Osteoblast (primary cell): ENCODE results near the gene TEPSIN. TPM values are rescaled to one million over a fixed set of nuclear protein-coding genes. Genes with fewer than 3 reads are reported as not detected.
A peak's percentile ranks its signal among the peaks of the same experiment; 100 is the strongest.
"Not testable (repeated sequence)": the region's sequence is repeated elsewhere in the genome, so short reads cannot be mapped to it uniquely, and the experiment has no call there.

Experiments
- DNase-seq: peaks from one replicate; pipeline ENCODE4 v3.0.0; 2011; ENCODE audit warnings: low spot score, mixed read lengths; ENCODE audit not compliant: insufficient read length; ENCODE audit errors: missing footprints
- H2AFZ ChIP-seq: 2 replicates; pipeline ENCODE4 v1.6.0; 2011; ENCODE audit warnings: mild to moderate bottlenecking, low read length
- H3K27ac ChIP-seq: 2 replicates; pipeline ENCODE4 v1.5.1; 2011; ENCODE audit warnings: mild to moderate bottlenecking, low read depth, low read length, moderate library complexity
- H3K27me3 ChIP-seq: 2 replicates; pipeline ENCODE4 v1.6.0; 2012; ENCODE audit warnings: mild to moderate bottlenecking, control low read depth, inconsistent platforms, low read length, moderate library complexity; ENCODE audit not compliant: insufficient read depth
- H3K36me3 ChIP-seq: 2 replicates; pipeline ENCODE4 v1.5.1; 2011; ENCODE audit warnings: mild to moderate bottlenecking, low read length, control low read depth, moderate library complexity; ENCODE audit not compliant: insufficient read depth
- H3K4me1 ChIP-seq: 2 replicates; pipeline ENCODE4 v1.5.1; 2011; ENCODE audit warnings: mild to moderate bottlenecking, low read length, control low read depth, moderate library complexity; ENCODE audit not compliant: insufficient read depth
- H3K4me2 ChIP-seq: 2 replicates; pipeline ENCODE4 v1.6.0; 2011; ENCODE audit warnings: mild to moderate bottlenecking, low read length; ENCODE audit not compliant: insufficient read depth
- H3K4me3 ChIP-seq: fragments of 200-600 bp; sonication (generic); 3 replicates; pipeline ENCODE4 v1.5.1; 2012; ENCODE audit warnings: mild to moderate bottlenecking, low read length, inconsistent platforms; ENCODE audit not compliant: insufficient read depth
- H3K79me2 ChIP-seq: 2 replicates; pipeline ENCODE4 v1.6.0; 2012; ENCODE audit warnings: mild to moderate bottlenecking, low read length, control low read depth, inconsistent platforms; ENCODE audit not compliant: insufficient read depth
- H3K9me3 ChIP-seq: 2 replicates; pipeline ENCODE4 v1.5.1; 2011; ENCODE audit warnings: low read depth, low read length, control low read depth
- H4K20me1 ChIP-seq: 2 replicates; pipeline ENCODE4 v1.6.0; 2012; ENCODE audit warnings: mild to moderate bottlenecking, low read length, control low read depth; ENCODE audit not compliant: insufficient read depth
- total RNA-seq: library from RNA; depleted of rRNA; stranded (reverse); fragments of >200 nt; gene quantifications from 2 replicates; pipeline ENCODE4 v1.2.3, GENCODE V29; 2012
- TF ChIP-seq, protein P1 (sequence below): IDR thresholded peaks from 2 replicates; pipeline ENCODE4 v1.5.1; 2011; ENCODE audit warnings: mild to moderate bottlenecking, low read depth, low read length, moderate library complexity; ENCODE audit errors: extremely low read depth

The TEPSIN gene
- total RNA-seq, 1 donor: 16.6 TPM

DNA sequence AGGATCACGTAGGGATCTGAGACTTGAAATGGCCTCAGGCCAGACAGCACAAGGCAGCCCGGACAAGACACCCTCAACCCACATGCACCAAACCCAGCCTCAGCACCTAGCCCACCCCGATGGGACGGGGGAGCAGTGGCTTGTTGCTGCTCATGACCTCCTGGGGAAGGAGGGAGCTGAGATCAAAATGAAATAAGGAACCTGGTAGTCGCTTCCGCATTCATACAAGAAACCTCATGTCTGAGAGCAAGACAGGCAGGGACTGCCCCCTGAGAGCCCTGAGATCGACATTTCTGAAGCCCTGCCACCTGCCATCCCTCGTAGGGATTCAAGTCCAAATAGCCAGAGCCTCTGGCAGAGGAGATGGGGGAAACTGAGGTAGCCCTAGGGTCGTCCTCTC, 10.4 kb downstream of the TEPSIN start:
- Histone ChIP-seq H2AFZ (no peak overlapping the region), H3K9me3 (no peaks in the 10 kb centered on the region), H3K79me2 (no peaks in the 10 kb centered on the region), H3K36me3 (peaks cover 14% of the 10 kb centered on the region), H3K4me2 (no peak overlapping the region), H3K27ac (no peak overlapping the region), H3K4me1 (peaks cover 4% of the 10 kb centered on the region), H4K20me1 (peaks cover 3% of the 10 kb centered on the region), H3K4me3 (no peak overlapping the region), H3K27me3 (no peaks in the 10 kb centered on the region)
- no peak for DNase-seq
- TF ChIP-seq, protein P1, sequence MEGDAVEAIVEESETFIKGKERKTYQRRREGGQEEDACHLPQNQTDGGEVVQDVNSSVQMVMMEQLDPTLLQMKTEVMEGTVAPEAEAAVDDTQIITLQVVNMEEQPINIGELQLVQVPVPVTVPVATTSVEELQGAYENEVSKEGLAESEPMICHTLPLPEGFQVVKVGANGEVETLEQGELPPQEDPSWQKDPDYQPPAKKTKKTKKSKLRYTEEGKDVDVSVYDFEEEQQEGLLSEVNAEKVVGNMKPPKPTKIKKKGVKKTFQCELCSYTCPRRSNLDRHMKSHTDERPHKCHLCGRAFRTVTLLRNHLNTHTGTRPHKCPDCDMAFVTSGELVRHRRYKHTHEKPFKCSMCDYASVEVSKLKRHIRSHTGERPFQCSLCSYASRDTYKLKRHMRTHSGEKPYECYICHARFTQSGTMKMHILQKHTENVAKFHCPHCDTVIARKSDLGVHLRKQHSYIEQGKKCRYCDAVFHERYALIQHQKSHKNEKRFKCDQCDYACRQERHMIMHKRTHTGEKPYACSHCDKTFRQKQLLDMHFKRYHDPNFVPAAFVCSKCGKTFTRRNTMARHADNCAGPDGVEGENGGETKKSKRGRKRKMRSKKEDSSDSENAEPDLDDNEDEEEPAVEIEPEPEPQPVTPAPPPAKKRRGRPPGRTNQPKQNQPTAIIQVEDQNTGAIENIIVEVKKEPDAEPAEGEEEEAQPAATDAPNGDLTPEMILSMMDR: no peak

DNA sequence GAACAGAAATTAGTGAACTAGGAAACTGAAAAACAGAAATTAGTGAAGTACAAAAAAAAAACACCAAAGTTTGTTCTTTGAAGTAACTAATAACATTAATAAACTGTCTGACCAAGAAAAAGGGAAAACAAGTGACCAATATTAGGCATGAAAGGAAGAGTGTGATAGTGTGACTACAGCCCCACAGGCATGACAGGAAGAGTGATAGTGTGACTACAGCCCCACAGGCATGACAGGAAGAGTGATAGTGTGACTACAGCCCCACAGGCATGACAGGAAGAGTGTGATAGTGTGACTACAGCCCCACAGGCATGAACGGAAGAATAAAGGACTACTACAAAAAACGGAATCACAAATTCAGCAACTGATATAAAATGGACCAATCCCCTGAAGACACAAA, 11.2 kb downstream of the TEPSIN start:
- H2AFZ ChIP-seq, H3K4me2 ChIP-seq, H3K27me3 ChIP-seq, H3K4me3 ChIP-seq, DNase-seq, H3K27ac ChIP-seq, H4K20me1 ChIP-seq, H3K4me1 ChIP-seq, H3K79me2 ChIP-seq, H3K9me3 ChIP-seq: not testable (repeated sequence)
- peaks cover 14% of the 10 kb centered on the region for H3K36me3 ChIP-seq

DNA sequence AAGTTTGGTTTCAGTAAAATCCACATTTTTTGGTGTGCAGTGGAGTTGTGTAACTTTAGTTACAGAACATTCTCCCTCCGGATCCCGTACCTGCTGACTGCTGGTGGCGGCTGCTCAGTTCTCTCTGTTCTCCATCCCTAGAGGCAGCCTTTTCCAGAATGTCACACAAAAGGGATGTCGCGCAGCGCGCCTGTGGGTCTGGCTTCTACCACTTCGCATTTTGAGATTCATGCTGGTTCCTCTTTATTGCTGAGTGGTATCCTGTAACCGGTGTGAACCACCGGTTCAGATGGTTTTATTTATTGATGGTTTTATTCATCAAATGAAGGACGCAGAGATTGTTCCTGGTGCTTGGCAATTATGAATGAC, 15.1 kb downstream of the TEPSIN start:
- H3K27ac ChIP-seq: no peak overlapping the region
- H3K4me3 ChIP-seq: peak overlapping the region; percentile 74
- peaks cover 3% of the 10 kb centered on the region for H4K20me1 ChIP-seq
- no peaks in the 10 kb centered on the region for H3K9me3 ChIP-seq
- peak overlapping the region; percentile 90 for H3K4me2 ChIP-seq
- TF ChIP-seq, protein P1: no peak
- H3K36me3 ChIP-seq: no peaks in the 10 kb centered on the region
- DNase-seq: peak; percentile 69
- H3K27me3 ChIP-seq: no peaks in the 10 kb centered on the region
- peaks cover 11% of the 10 kb centered on the region for H3K79me2 ChIP-seq
- H2AFZ ChIP-seq: peak overlapping the region; percentile 94
- H3K4me1 ChIP-seq: peaks cover 9% of the 10 kb centered on the region

DNA sequence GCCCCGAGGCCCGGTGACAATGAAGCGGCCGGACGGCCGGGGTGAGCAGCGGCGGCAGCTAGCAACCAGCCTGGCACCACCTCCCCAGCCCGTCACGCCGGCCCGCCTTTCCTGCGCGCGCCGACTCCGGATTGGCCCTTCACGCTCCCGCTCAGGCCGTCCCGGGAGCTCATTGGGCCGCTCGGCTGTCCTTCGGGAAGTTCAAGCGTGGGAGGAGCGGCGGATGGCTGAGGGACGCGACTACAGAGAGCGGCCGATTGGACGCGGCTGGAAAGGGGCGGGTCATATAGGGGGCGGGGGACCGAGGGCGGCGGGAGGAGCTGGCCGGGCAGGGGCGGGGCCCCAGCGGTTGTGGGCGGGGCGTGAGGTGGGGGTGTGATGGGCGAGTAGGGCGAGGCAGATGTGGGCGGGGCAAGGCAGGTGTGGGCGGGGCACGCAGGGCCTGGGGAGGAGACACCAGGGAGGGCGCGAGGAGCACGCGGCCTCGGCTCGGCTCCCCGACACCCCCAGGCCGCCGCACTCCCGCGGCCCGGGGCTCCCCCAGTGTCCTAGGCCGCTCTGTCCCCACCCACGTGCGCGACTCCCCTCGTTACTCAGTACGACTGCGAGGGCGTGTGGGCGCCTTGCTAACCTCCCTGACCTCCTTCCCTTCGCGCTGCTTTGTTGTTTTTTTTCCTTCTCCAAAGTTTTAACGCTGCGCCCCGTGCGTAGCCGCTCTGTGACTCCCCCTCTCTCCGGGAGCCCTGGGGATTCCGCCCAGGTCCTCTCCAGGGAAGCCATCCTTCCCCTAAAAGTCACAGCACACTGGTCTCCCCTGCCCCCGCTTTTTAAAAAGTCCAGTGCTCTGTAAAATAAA, 15.7 kb downstream of the TEPSIN start, which contains the start of gene CEP131:
Gene CEP131, minus strand, starts transcription at position 60 of the 856 bp plus-strand sequence. CDS start 2,909 bp downstream, outside the sequence.
- H3K4me2 ChIP-seq: peak within 1 kb of the TSS; percentile 90
- peak; percentile 100 for DNase-seq
- H3K27ac ChIP-seq: peak within 1 kb of the TSS; percentile 23
- peak within 1 kb of the TSS; percentile 94 for H2AFZ ChIP-seq
- peak within 1 kb of the TSS; percentile 87 for H3K4me3 ChIP-seq
- H3K4me1 ChIP-seq: peaks cover 9% of the 10 kb centered on the region
- TF ChIP-seq, protein P1: no peak
- H3K79me2 ChIP-seq: peaks cover 11% of the 10 kb centered on the region
- H3K36me3 ChIP-seq: no peaks in the 10 kb centered on the region
- no peaks in the 10 kb centered on the region for H3K9me3 ChIP-seq
- peaks cover 3% of the 10 kb centered on the region for H4K20me1 ChIP-seq
- no peaks in the 10 kb centered on the region for H3K27me3 ChIP-seq
